HG02852 (cell line): ENCODE measurements around the gene NASP.

Source experiments
- ATAC-seq: cut with Tn5 transposase; IDR thresholded peaks from one replicate; pipeline ENCODE4 v1.9.1; 2021; ENCODE audit warnings: mild to moderate bottlenecking, moderate library complexity; ENCODE audit not compliant: unreplicated experiment

The NASP gene

GRCh38 chr1:45617618-45618017, 33.8 kb downstream of the NASP start:
- no peak for ATAC-seq

- no peak for ATAC-seq
Observed at GRCh38 chr1:45619149-45619921, 35.5 kb downstream of the NASP start.

- ATAC-seq: no peak
Observed at GRCh38 chr1:45620588-45621500, 37.0 kb downstream of the NASP start.

- ATAC-seq: no peak
Observed at GRCh38 chr1:45621501-45621836, 37.6 kb downstream of the NASP start.

GRCh38 chr1:45621895-45622523, 38.2 kb downstream of the NASP start:
- ATAC-seq: no peak

GRCh38 chr1:45622524-45623394, 38.9 kb downstream of the NASP start:
- ATAC-seq: no peak

DNA sequence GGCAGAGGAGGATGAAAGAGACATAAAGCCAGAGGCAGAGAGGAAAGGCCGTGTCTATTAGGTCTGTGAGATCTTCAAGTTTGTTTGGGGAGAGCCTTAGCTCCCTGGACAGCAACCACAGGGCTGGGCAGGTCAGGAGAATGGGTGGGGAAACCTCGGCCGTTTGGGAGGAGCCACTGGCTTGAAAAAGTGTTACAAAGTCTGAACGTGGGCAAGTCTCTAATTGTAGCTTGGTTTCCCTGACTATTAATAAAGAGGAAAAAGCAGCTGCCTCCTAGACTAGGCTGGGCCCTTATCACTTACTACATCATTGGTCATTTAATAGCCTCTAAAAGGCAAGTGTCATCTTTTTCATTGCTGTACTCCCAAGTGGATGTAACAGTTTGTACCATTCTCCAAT, 40.1 kb downstream of the NASP start, which contains the start of gene CCDC17:
CCDC17 (minus strand) TSS at position 83 of the 400 bp plus-strand sequence. CDS start 145 bp downstream, outside the sequence.
- no peak for ATAC-seq

DNA sequence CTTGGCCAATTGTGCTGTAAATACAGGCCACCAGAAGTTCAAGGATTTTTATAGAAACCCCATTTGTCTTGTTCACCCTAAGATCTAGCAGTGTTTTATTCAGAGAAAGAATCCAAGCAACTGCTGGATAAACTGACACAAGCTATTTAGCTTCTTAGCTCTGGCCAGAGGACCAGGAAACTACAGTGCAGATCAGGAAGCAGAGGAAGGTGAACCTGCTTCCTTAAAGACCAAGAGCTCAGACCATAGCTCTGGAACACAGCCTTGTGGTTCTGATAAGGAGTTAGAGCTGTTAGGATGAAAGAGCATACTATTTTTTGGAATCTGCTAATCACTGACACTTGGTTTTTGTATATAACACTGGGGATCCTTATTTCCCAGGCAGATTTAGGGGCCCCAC, 45.2 kb downstream of the NASP start:
- ATAC-seq: no peak

DNA sequence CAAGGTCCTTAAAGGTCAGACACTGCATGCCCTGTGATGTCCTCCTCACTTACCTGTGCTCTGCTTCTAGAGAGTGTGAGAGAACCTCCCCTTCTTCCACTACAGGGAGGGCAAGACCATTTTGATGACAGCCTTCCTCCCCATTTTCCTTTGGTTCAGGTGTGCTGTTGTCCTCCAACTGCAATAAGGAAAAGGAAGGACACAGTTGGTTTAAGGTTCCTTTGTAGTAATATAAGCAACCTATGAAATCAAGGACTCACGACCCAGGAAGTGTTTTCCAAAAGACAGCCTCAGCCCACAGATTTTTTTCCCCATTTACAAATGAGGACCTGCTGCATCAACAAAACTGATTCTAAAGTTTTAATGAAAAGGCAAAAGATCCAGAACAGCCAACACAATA, 46.6 kb downstream of the NASP start:
- no peak for ATAC-seq

DNA sequence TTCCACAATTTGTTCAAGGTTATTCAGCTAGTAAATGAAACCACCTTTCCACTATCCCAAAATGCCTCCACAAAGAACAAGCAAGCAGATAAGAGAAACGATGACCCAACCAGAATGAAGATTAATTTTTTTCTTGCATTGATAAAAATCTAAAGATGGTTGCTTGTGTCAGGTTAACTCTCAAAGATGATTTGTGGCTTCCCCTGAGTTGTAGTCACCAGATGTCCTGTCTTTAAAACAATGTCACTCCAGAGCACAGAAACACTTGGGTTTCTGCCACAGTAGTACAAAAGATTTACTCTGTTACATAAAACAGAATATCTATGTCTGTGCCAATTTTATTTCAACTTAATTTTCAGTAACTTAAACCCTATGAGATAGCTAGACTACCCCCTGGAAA, 51.4 kb downstream of the NASP start:
- ATAC-seq: no peak

DNA sequence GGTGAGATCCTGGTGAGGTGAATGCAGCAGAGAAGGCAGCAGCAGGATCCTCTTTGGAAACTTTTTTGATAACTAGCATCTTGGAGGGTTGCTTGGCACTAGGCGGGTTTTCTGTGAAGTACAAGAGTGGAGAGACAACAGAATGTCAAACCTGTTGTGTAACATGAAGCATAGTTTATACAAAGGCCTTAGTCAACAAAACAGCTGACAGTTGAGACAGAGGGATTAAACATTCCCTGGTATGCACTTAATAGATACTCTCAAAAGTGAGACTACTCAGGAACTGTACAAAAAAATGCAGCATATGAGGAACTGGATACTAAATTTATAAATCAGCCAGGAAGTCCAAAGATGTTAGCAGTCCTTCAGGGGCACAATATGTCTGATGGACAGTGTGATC, 56.5 kb downstream of the NASP start:
- ATAC-seq: no peak

DNA sequence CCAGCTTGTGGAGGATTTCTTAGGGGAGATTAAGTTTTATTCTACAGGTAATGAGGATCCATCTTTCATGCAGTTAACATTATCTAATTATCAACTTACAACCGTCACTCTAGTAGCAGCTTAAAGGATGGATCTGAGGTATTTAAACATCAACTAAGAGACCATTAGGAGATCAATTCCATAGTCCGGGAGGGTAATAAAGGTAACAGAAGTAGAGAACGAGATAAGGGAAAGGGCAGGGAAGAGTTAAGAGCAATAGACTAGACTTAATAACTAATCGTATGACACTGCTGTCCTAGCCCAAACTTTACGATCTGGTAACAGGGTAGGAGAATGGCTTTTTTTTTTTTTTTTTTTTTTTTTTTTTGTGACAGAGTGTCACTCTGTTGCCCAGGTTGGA, 59.5 kb downstream of the NASP start:
- ATAC-seq: no peak

DNA sequence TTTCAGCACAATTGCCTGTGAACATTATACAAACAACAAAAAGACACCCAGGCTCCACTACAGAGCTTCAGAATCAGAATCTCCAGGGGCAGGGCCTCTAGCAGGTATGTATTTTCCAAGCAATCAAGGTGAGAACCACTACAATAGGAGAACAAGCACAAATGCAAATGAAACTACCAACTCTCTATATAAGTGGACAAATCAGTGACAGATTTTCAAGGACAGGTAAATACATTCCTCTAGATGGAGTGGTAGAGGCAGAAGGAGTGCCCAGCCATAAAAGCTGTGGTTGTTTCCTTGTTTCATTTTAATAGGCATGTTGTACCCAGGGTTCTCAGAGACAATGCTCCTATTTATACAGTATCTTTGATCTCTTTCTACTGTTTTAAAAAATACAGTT, 60.1 kb downstream of the NASP start:
- ATAC-seq: no peak

GRCh38 chr1:45644661-45645060, 60.8 kb downstream of the NASP start:
- no peak for ATAC-seq

DNA sequence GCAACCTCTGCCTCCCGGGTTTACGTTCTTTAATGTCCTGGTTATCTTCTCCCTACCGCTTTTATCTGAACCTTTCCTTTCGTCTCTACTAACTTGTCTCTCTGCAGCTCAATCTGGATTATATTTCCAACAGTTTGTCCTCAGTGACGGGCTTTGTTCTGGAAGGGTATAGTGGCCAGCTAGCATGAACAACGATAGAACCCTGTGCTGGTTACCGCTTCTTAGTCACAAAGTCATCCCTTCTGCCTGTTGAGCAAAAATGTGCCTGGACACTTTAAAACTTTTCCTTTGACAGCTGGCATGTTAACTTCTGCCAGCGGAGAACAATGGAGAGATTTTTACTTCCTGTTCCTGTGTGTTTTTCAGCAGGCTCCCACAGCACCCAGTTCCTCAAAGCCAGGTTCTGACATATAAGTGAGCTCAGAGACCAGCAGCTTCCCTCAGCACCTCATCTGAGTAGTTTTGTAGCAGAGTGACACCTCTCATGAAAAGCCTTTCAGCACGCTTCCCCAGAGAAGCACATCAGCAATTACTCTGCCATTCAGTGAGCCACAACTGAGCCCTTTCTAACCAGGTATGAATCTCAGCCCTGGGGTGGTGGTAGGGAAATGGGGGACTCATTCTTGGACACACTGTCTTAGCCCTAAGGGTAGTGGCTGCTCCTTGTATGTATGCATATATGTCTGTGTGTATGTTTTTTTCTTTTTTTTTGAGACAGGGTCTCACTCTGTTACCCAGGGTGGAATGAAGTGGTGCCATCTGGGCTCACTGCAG, 63.6 kb downstream of the NASP start:
- no peak for ATAC-seq

GRCh38 chr1:45654540-45655280, 70.9 kb downstream of the NASP start:
- no peak for ATAC-seq

DNA sequence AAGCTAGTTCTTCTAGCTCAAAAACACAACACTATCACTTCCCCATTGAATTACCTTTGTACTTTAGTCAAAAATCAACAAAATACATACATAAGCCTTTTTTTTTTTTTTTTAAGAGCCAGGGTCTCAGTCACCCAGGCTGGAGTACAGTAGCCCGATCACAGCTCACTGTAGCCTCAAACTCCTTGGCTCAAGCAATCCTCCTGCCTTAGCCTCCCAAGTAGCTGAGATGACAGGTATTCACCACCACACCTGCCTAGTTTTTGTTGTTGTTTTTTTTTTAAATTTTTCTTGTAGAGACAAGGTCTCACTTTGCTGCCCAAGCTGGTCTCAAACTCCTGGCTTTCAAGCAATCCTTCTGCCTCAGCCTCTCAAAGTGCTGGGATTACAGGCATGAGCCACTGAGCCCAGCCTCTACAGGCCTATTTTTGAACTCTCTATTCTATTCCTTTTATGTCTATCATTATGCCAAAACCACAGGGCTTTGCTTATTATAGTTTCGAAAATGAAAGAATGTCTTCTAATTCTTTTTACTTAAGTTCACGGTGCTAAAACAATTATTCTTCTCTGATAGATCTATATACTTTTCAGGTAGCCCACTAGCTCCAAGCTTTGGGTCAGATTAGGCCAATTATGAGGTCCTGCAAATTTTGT, 72.9 kb downstream of the NASP start:
- ATAC-seq: no peak

GRCh38 chr1:45658171-45658570, 74.3 kb downstream of the NASP start:
- ATAC-seq: no peak

DNA sequence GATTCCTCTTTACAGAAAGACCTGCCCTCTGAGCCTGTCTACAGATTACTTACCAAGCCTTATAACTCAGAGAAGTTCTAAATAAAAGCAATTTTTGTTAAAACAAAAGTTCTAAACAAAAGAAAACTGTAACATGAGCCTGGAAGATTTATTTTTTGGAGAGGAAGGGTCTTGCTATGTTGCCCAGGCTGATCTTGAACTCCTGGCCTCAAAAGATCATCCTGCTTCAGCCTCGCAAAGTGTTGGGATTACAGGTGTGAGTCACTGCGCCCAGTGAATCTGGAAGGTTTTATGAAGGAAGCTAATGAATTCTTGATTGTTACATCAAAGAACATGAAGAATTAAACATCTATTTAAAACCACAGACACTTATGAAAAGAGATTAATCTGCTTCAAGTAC, 75.4 kb downstream of the NASP start:
- no peak for ATAC-seq
